22Rv1 (cell line): Measurements from ENCODE around the gene CNOT1.

Experiments used
- CTCF ChIP-seq: fragments of 450-650 bp; IDR thresholded peaks from 2 replicates; pipeline ENCODE4 v1.5.1; 2017; ENCODE audit warnings: mild to moderate bottlenecking
- ZFX ChIP-seq: fragments of 450-650 bp; IDR thresholded peaks from 2 replicates; pipeline ENCODE4 v1.6.1; 2017; ENCODE audit warnings: antibody characterized with exemption, borderline replicate concordance

DNA sequence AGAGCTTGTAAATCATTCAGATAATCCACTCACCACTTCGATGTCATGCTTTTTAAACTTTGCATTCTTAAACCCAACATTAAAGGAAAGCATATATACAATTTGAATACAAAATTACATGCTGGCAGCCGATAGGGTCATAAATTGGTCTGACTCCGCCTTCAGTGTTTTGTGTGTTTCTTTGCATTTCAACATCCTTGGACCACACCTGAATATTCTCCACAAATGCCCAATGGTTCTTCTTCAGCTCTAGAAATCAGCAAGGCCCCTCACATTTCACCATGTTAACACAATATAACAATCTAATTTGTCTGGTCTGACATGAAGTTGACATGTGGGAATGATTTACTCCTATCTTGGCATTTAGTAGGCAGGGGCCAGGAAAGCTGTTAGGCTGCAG is 97.2 kb downstream of the CNOT1 start:
- TF ChIP-seq CTCF, result no peak
- TF ChIP-seq ZFX, result no peak
